WTC11 (cell line): ENCODE results near the gene PSMD5. TPM values are rescaled to one million over a fixed set of nuclear protein-coding genes. Genes with fewer than 3 reads are reported as not detected.

ENCODE experiments used
- ATF2 ChIP-seq: sonication (generic); formaldehyde crosslinking; IDR thresholded peaks from 2 replicates; pipeline ENCODE4 v1.8.1; 2022; ENCODE audit warnings: low read depth, missing genetic modification reagents, borderline replicate concordance
- E2F1 ChIP-seq: sonication (generic); formaldehyde crosslinking; IDR thresholded peaks from 2 replicates; pipeline ENCODE4 v1.8.0; 2022; ENCODE audit warnings: mild to moderate bottlenecking, missing genetic modification reagents
- E2F4 ChIP-seq: sonication (generic); formaldehyde crosslinking; IDR thresholded peaks from 2 replicates; pipeline ENCODE4 v1.8.1; 2022; ENCODE audit warnings: low read depth, mild to moderate bottlenecking, moderate library complexity, missing genetic modification reagents, borderline replicate concordance
- EMX1 ChIP-seq: fragments of 250-450 bp; sonication (Bioruptor Pico); IDR thresholded peaks from 2 replicates; pipeline ENCODE4 v1.8.0; 2021; ENCODE audit warnings: mild to moderate bottlenecking
- FOXJ3 ChIP-seq: sonication (generic); formaldehyde crosslinking; IDR thresholded peaks from 2 replicates; pipeline ENCODE4 v1.9.0; 2021; ENCODE audit warnings: missing genetic modification reagents, mild to moderate bottlenecking, borderline replicate concordance
- GABPB1 ChIP-seq: sonication (generic); formaldehyde crosslinking; IDR thresholded peaks from 2 replicates; pipeline ENCODE4 v1.8.1; 2023; ENCODE audit warnings: mild to moderate bottlenecking, missing genetic modification reagents
- KAT7 ChIP-seq: sonication (generic); formaldehyde crosslinking; IDR thresholded peaks from 2 replicates; pipeline ENCODE4 v1.8.1; 2023; ENCODE audit warnings: missing genetic modification reagents, mild to moderate bottlenecking, borderline replicate concordance
- MXD4 ChIP-seq: fragments of 250-450 bp; sonication (Bioruptor Pico); IDR thresholded peaks from 2 replicates; pipeline ENCODE4 v1.8.0; 2021; ENCODE audit warnings: mild to moderate bottlenecking, moderate library complexity, borderline replicate concordance
- NFE2L1 ChIP-seq: sonication (generic); formaldehyde crosslinking; IDR thresholded peaks from 2 replicates; pipeline ENCODE4 v1.8.1; 2023; ENCODE audit warnings: missing genetic modification reagents
- NFYB ChIP-seq: sonication (generic); formaldehyde crosslinking; conservative IDR thresholded peaks from 2 replicates; pipeline ENCODE4 v1.8.0; 2022; ENCODE audit warnings: low read depth, missing genetic modification reagents
- NR3C1 ChIP-seq: sonication (generic); formaldehyde crosslinking; conservative IDR thresholded peaks from 2 replicates; pipeline ENCODE4 v1.8.1; 2023; ENCODE audit warnings: low read depth, mild to moderate bottlenecking, missing genetic modification reagents
- SOX15 ChIP-seq: fragments of 250-450 bp; sonication (Bioruptor Pico); IDR thresholded peaks from 2 replicates; pipeline ENCODE4 v1.9.0; 2021; ENCODE audit warnings: mild to moderate bottlenecking
- SP1 ChIP-seq: sonication (generic); formaldehyde crosslinking; conservative IDR thresholded peaks from 2 replicates; pipeline ENCODE4 v1.8.1; 2022; ENCODE audit warnings: missing genetic modification reagents
- ZBTB43 ChIP-seq: sonication (generic); formaldehyde crosslinking; IDR thresholded peaks from 2 replicates; pipeline ENCODE4 v1.8.1; 2023; ENCODE audit warnings: mild to moderate bottlenecking, missing genetic modification reagents
- ZNF121 ChIP-seq: sonication (generic); formaldehyde crosslinking; IDR thresholded peaks from 2 replicates; pipeline ENCODE4 v1.8.0; 2023; ENCODE audit warnings: missing genetic modification reagents
- ZNF138 ChIP-seq: sonication (generic); formaldehyde crosslinking; conservative IDR thresholded peaks from 2 replicates; pipeline ENCODE4 v1.8.1; 2022; ENCODE audit warnings: mild to moderate bottlenecking, moderate library complexity, missing genetic modification reagents
- ZNF423 ChIP-seq: fragments of 250-450 bp; sonication (Bioruptor Pico); IDR thresholded peaks from 2 replicates; pipeline ENCODE4 v2.1.2; 2022; ENCODE audit warnings: mild to moderate bottlenecking, moderate library complexity
- ZNF671 ChIP-seq: fragments of 250-450 bp; sonication (Bioruptor Pico); IDR thresholded peaks from 2 replicates; pipeline ENCODE4 v1.8.0; 2021; ENCODE audit warnings: mild to moderate bottlenecking
- ZSCAN18 ChIP-seq: fragments of 250-450 bp; sonication (Bioruptor Pico); IDR thresholded peaks from 2 replicates; pipeline ENCODE4 v2.1.2; 2022; ENCODE audit warnings: mild to moderate bottlenecking, moderate library complexity
- total RNA-seq: library from RNA; stranded (reverse); gene quantifications from 3 replicates; pipeline ENCODE4 v1.2.3, GENCODE V29; 2021
- TF ChIP-seq, protein P1 (sequence below): sonication (generic); formaldehyde crosslinking; IDR thresholded peaks from 2 replicates; pipeline ENCODE4 v1.8.0; 2023; ENCODE audit warnings: missing genetic modification reagents
- TF ChIP-seq, protein P2 (sequence below): fragments of 250-450 bp; sonication (Bioruptor Pico); IDR thresholded peaks from 2 replicates; pipeline ENCODE4 v1.9.0; 2021; ENCODE audit warnings: moderate library complexity, mild to moderate bottlenecking, inconsistent platforms, borderline replicate concordance
- TF ChIP-seq, protein P3 (sequence below): fragments of 250-450 bp; sonication (Bioruptor Pico); conservative IDR thresholded peaks from 2 replicates; pipeline ENCODE4 v1.9.0; 2021; ENCODE audit warnings: mild to moderate bottlenecking
- TF ChIP-seq, protein P4 (sequence below): sonication (generic); formaldehyde crosslinking; IDR thresholded peaks from 2 replicates; pipeline ENCODE4 v1.8.0; 2023; ENCODE audit warnings: missing genetic modification reagents, mild to moderate bottlenecking, borderline replicate concordance

PSMD5 gene
- total RNA-seq, 1 experiment from 2014 or later: 61.1 TPM

DNA sequence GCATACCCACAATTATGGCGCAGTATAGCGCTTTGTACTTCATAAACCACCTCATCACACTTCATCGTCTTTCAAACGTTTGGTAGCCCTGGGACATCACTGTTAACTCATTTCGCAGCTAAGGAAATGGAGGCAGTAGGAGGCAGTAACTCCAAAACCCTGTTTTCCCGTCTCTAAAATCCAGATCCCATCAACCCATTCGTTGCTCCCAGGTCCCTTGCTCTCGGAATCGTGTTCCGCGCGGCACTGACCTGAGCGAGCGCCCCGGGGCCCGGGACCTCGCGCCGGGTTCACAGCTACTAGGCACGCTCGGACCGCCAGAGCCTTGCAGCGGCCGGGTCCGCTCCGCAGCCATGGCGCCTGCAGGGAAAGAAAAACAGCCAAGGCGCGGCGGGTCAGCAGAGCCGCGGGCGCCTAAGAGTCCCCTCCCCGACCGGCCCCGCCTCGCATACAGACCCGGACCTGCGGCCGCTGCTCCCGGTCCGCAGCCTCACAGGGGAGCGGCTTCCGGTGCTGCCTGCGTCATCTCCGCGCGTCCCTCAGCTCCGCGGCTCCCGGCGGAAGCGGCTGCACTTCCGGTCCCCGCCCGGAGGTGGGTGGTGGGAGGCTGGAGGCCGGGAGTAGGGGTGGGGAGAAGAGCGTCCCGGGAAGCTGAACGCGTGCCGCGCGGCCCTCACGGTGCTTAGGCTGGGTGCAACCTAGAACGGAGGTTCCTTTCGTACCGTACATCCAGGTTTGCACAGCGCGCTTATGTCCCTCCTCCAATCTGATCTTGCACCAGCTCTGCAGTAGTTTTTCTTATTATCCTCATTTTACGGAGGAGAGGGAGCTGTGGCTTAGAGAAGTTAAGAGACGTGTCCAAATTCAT is 49.6 kb downstream of the PSMD5 start, which contains the start of gene FBXW2 (continued):
- TF ChIP-seq ATF2 (CRISPR knock-in tag) (no peak), ZNF121 (CRISPR knock-in tag) (no peak), EMX1 (0 out of 2 replicates have a peak, but pooled peaks have one; percentile 47), NR3C1 (CRISPR knock-in tag) (no peak), SP1 (peak; percentile 86), SOX15 (CRISPR knock-in tag) (no peak), NFYB (CRISPR knock-in tag) (no peak), NFE2L1 (CRISPR knock-in tag) (peak; percentile 67; the same call in 1 of the 2 replicates), E2F4 (CRISPR knock-in tag) (no peak), MXD4 (no peak), ZBTB43 (CRISPR knock-in tag) (no peak), FOXJ3 (CRISPR knock-in tag) (no peak), ZNF138 (CRISPR knock-in tag) (no peak), ZSCAN18 (CRISPR knock-in tag) (no peak), GABPB1 (CRISPR knock-in tag) (peak; percentile 90), ZNF671 (CRISPR knock-in tag) (no peak), KAT7 (CRISPR knock-in tag) (peak; percentile 92; the same call in 1 of the 2 replicates), ZNF423 (no peak), E2F1 (0 out of 2 replicates have a peak, but pooled peaks have one; percentile 60)
- TF ChIP-seq, protein P1, sequence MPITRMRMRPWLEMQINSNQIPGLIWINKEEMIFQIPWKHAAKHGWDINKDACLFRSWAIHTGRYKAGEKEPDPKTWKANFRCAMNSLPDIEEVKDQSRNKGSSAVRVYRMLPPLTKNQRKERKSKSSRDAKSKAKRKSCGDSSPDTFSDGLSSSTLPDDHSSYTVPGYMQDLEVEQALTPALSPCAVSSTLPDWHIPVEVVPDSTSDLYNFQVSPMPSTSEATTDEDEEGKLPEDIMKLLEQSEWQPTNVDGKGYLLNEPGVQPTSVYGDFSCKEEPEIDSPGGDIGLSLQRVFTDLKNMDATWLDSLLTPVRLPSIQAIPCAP (CRISPR knock-in tag): peak; percentile 34; the same call in 1 of the 2 replicates
- TF ChIP-seq, protein P2, sequence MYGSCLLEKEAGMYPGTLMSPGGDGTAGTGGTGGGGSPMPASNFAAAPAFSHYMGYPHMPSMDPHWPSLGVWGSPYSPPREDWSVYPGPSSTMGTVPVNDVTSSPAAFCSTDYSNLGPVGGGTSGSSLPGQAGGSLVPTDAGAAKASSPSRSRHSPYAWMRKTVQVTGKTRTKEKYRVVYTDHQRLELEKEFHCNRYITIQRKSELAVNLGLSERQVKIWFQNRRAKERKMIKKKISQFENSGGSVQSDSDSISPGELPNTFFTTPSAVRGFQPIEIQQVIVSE (CRISPR knock-in tag): no peak
- TF ChIP-seq, protein P3, sequence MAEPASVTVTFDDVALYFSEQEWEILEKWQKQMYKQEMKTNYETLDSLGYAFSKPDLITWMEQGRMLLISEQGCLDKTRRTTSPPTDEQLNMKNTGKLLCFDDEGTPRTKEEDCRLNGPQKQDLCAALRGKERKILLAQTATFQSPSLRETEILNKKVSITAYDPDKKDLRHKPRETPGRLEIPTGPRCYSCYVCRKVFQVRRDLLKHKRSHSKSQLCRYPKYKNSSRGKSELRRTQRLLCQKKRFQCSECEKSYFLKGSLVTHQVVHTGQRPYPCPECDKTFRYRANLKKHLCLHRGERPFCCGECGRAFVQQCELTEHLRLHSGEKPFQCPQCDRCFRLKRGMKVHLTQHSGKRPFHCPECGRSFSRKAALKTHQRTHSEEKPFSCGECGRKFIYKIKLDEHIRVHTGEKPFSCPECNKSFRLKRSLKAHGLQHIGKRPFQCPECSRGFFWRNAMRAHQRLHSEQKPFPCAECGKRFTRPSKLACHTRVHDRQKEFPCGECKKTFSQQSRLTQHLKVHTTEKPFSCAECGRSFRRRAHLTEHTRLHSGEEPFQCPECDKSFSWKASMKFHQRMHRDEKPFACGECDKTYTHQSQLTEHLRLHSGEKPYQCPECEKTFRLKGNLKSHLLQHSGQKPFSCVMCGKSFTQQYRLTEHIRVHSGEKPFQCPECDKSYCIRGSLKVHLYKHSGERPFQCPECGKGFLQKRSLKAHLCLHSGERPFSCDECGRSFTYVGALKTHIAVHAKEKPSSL (CRISPR knock-in tag): no peak
- TF ChIP-seq, protein P4, sequence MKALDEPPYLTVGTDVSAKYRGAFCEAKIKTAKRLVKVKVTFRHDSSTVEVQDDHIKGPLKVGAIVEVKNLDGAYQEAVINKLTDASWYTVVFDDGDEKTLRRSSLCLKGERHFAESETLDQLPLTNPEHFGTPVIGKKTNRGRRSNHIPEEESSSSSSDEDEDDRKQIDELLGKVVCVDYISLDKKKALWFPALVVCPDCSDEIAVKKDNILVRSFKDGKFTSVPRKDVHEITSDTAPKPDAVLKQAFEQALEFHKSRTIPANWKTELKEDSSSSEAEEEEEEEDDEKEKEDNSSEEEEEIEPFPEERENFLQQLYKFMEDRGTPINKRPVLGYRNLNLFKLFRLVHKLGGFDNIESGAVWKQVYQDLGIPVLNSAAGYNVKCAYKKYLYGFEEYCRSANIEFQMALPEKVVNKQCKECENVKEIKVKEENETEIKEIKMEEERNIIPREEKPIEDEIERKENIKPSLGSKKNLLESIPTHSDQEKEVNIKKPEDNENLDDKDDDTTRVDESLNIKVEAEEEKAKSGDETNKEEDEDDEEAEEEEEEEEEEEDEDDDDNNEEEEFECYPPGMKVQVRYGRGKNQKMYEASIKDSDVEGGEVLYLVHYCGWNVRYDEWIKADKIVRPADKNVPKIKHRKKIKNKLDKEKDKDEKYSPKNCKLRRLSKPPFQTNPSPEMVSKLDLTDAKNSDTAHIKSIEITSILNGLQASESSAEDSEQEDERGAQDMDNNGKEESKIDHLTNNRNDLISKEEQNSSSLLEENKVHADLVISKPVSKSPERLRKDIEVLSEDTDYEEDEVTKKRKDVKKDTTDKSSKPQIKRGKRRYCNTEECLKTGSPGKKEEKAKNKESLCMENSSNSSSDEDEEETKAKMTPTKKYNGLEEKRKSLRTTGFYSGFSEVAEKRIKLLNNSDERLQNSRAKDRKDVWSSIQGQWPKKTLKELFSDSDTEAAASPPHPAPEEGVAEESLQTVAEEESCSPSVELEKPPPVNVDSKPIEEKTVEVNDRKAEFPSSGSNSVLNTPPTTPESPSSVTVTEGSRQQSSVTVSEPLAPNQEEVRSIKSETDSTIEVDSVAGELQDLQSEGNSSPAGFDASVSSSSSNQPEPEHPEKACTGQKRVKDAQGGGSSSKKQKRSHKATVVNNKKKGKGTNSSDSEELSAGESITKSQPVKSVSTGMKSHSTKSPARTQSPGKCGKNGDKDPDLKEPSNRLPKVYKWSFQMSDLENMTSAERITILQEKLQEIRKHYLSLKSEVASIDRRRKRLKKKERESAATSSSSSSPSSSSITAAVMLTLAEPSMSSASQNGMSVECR: peak; percentile 50; the same call in 1 of the 2 replicates
